GM12878 (cell line): ENCODE measurements around the gene MYH9. TPM values are rescaled to one million over a fixed set of nuclear protein-coding genes. Genes with fewer than 3 reads are reported as not detected.
A peak's percentile ranks its signal among the peaks of the same experiment; 100 is the strongest.

Source experiments
- BCL11A ChIP-seq: IDR thresholded peaks from 2 replicates; pipeline ENCODE4 v1.6.1; 2011; ENCODE audit warnings: low read depth, low read length
- CBFB ChIP-seq: IDR thresholded peaks from 2 replicates; pipeline ENCODE4 v1.6.1; 2016; ENCODE audit warnings: antibody characterized with exemption, low read depth
- CBX3 ChIP-seq: fragments of 200-600 bp; sonication (generic); IDR thresholded peaks from 2 replicates; pipeline ENCODE4 v1.6.1; 2016; ENCODE audit warnings: low read depth, borderline replicate concordance
- FOS ChIP-seq: IDR thresholded peaks from 3 replicates; pipeline ENCODE4 v1.6.1; 2011; ENCODE audit warnings: borderline replicate concordance; ENCODE audit not compliant: insufficient read length; ENCODE audit errors: extremely low read depth
- HDGF ChIP-seq: fragments of 450-650 bp; IDR thresholded peaks from 2 replicates; pipeline ENCODE4 v1.6.1; 2016; ENCODE audit warnings: antibody characterized with exemption
- IKZF1 ChIP-seq: fragments of 450-650 bp; conservative IDR thresholded peaks from 2 replicates; pipeline ENCODE4 v1.6.1; 2017; ENCODE audit warnings: antibody characterized with exemption, mild to moderate bottlenecking
- JUND ChIP-seq: IDR thresholded peaks from 2 replicates; pipeline ENCODE4 v1.6.1; 2012; ENCODE audit warnings: low read depth, mild to moderate bottlenecking, low read length, improper control_type of control experiment, moderate library complexity
- NFYA ChIP-seq: IDR thresholded peaks from 2 replicates; pipeline ENCODE4 v1.6.1; 2011; ENCODE audit warnings: low read depth, mild to moderate bottlenecking, low read length, improper control_type of control experiment, borderline replicate concordance
- NR2C1 ChIP-seq: fragments of 450-650 bp; IDR thresholded peaks from 2 replicates; pipeline ENCODE4 v1.6.1; 2017; ENCODE audit warnings: antibody characterized with exemption, mild to moderate bottlenecking, moderate library complexity
- NR2C2 ChIP-seq: IDR thresholded peaks from 2 replicates; pipeline ENCODE4 v1.6.1; 2011; ENCODE audit warnings: borderline replicate concordance, low read depth; ENCODE audit not compliant: control insufficient read depth, insufficient read length
- NR2F1 ChIP-seq: fragments of 450-650 bp; conservative IDR thresholded peaks from 2 replicates; pipeline ENCODE4 v1.6.1; 2017; ENCODE audit warnings: mild to moderate bottlenecking
- PML ChIP-seq: IDR thresholded peaks from 2 replicates; pipeline ENCODE4 v1.6.1; 2012; ENCODE audit warnings: low read length, inconsistent platforms
- SMAD1 ChIP-seq: fragments of 450-650 bp; IDR thresholded peaks from 2 replicates; pipeline ENCODE4 v1.6.1; 2018; ENCODE audit warnings: mild to moderate bottlenecking, low read depth; ENCODE audit not compliant: partially characterized antibody
- SPI1 ChIP-seq: IDR thresholded peaks from 2 replicates; pipeline ENCODE4 v1.6.1; 2011; ENCODE audit warnings: low read depth, mild to moderate bottlenecking, low read length, moderate library complexity, borderline replicate concordance; ENCODE audit not compliant: insufficient read depth
- SRF ChIP-seq, 2 experiments: IDR thresholded peaks; 2 replicates each; pipeline ENCODE4 v1.6.1; 2011; ENCODE audit warnings: low read depth in 2 of 2, low read length in 2 of 2, mild to moderate bottlenecking in 1 of 2, moderate library complexity in 1 of 2
- polyA plus RNA-seq, 11 experiments: library from polyadenylated mRNA; depleted of rRNA in 4 of 11; unstranded in 6 of 11; stranded (reverse) in 5 of 11; fragments of >200 nt; fragmentation: Nextera tagmentation in 4 of 11; fragmentation: Illumina TruSeq in 1 of 11; extraction: Ambion mirVana in 4 of 11; extraction: Trizol in 1 of 11; gene quantifications; 1 replicate in 1 of 11; 2 replicates in 10 of 11; pipeline versions ENCODE4 v1.2.1 to v1.2.3, GENCODE V29; 2011 to 2016; ENCODE audit warnings: inconsistent platforms in 2 of 11, missing spikeins in 2 of 11, low read depth in 1 of 11
- total RNA-seq, 4 experiments: library from RNA; depleted of rRNA in 3 of 4; stranded (reverse); fragments of >200 nt in 3 of 4; fragmentation: Illumina TruSeq in 1 of 4; extraction: Trizol in 1 of 4; gene quantifications; 2 replicates each; pipeline versions ENCODE4 v1.2.1 to v1.2.3, GENCODE V29; 2013 to 2021
- TF ChIP-seq, protein P1 (sequence below): IDR thresholded peaks from 2 replicates; pipeline ENCODE4 v1.6.1; 2012; ENCODE audit warnings: low read depth, low read length, improper control_type of control experiment
- TF ChIP-seq, protein P2 (sequence below): fragments of 450-650 bp; IDR thresholded peaks from 2 replicates; pipeline ENCODE4 v1.6.1; 2014; ENCODE audit warnings: mild to moderate bottlenecking
- TF ChIP-seq, protein P3 (sequence below): fragments of 450-650 bp; formaldehyde crosslinking; IDR thresholded peaks from 2 replicates; pipeline ENCODE4 v1.5.0; 2022; ENCODE audit warnings: mild to moderate bottlenecking, missing genetic modification characterization
- TF ChIP-seq, protein P4 (sequence below): fragments of 450-650 bp; conservative IDR thresholded peaks from 2 replicates; pipeline ENCODE4 v1.6.1; 2017; ENCODE audit warnings: mild to moderate bottlenecking, moderate library complexity
- TF ChIP-seq, protein P5 (sequence below): IDR thresholded peaks from 2 replicates; pipeline ENCODE4 v1.6.1; 2011; ENCODE audit warnings: mild to moderate bottlenecking, low read depth, low read length, moderate library complexity; ENCODE audit not compliant: insufficient replicate concordance

MYH9 gene
- total and polyA plus RNA-seq, 10 of the 15 experiments (the other 5 are each of a cell fraction or from before 2014, with no cell fraction given) = 5.1 to 525 (median 145) TPM

DNA sequence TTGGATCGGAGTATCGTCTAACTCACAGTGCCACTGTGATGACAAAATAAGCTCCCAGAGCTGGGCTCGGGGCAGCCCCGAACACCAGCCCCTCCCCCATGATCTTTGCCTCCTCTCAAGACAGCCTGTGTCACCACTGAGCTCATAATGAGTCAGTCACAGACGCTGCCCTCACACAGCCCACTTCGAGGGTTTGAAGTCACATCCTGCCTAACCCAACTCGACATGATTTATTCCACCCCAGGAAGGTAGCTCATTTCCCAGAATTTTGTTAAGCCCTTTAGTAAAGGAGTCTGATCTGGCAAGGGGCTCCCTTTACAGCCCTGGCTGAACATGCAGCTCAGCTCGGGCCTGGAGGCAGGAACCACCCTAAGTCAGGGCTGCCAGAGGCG is 22.8 kb downstream of the MYH9 start (continued):
- TF ChIP-seq, protein P1, sequence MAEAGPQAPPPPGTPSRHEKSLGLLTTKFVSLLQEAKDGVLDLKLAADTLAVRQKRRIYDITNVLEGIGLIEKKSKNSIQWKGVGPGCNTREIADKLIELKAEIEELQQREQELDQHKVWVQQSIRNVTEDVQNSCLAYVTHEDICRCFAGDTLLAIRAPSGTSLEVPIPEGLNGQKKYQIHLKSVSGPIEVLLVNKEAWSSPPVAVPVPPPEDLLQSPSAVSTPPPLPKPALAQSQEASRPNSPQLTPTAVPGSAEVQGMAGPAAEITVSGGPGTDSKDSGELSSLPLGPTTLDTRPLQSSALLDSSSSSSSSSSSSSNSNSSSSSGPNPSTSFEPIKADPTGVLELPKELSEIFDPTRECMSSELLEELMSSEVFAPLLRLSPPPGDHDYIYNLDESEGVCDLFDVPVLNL = no peak
- TF ChIP-seq NR2F1 (0 out of 2 replicates have a peak, but pooled peaks have one; percentile 55), FOS (no peak), IKZF1 (peak; percentile 39; the same call in 1 of the 2 replicates), CBFB (no peak), BCL11A (no peak), NR2C2 (no peak), SMAD1 (no peak), NR2C1 (no peak), CBX3 (no peak), JUND (no peak), HDGF (0 out of 2 replicates have a peak, but pooled peaks have one; percentile 21), SRF (IDR thresholded peaks at IDR 0.05; ENCODE audit: low read depth in 2 of 2, low read length in 2 of 2) (no peak), NFYA (no peak), SPI1 (no peak), PML (no peak)
- TF ChIP-seq, protein P2, sequence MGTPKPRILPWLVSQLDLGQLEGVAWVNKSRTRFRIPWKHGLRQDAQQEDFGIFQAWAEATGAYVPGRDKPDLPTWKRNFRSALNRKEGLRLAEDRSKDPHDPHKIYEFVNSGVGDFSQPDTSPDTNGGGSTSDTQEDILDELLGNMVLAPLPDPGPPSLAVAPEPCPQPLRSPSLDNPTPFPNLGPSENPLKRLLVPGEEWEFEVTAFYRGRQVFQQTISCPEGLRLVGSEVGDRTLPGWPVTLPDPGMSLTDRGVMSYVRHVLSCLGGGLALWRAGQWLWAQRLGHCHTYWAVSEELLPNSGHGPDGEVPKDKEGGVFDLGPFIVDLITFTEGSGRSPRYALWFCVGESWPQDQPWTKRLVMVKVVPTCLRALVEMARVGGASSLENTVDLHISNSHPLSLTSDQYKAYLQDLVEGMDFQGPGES = no peak
- TF ChIP-seq, protein P3, sequence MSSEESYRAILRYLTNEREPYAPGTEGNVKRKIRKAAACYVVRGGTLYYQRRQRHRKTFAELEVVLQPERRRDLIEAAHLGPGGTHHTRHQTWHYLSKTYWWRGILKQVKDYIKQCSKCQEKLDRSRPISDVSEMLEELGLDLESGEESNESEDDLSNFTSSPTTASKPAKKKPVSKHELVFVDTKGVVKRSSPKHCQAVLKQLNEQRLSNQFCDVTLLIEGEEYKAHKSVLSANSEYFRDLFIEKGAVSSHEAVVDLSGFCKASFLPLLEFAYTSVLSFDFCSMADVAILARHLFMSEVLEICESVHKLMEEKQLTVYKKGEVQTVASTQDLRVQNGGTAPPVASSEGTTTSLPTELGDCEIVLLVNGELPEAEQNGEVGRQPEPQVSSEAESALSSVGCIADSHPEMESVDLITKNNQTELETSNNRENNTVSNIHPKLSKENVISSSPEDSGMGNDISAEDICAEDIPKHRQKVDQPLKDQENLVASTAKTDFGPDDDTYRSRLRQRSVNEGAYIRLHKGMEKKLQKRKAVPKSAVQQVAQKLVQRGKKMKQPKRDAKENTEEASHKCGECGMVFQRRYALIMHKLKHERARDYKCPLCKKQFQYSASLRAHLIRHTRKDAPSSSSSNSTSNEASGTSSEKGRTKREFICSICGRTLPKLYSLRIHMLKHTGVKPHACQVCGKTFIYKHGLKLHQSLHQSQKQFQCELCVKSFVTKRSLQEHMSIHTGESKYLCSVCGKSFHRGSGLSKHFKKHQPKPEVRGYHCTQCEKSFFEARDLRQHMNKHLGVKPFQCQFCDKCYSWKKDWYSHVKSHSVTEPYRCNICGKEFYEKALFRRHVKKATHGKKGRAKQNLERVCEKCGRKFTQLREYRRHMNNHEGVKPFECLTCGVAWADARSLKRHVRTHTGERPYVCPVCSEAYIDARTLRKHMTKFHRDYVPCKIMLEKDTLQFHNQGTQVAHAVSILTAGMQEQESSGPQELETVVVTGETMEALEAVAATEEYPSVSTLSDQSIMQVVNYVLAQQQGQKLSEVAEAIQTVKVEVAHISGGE (CRISPR knock-in tag) = no peak
- TF ChIP-seq, protein P4, sequence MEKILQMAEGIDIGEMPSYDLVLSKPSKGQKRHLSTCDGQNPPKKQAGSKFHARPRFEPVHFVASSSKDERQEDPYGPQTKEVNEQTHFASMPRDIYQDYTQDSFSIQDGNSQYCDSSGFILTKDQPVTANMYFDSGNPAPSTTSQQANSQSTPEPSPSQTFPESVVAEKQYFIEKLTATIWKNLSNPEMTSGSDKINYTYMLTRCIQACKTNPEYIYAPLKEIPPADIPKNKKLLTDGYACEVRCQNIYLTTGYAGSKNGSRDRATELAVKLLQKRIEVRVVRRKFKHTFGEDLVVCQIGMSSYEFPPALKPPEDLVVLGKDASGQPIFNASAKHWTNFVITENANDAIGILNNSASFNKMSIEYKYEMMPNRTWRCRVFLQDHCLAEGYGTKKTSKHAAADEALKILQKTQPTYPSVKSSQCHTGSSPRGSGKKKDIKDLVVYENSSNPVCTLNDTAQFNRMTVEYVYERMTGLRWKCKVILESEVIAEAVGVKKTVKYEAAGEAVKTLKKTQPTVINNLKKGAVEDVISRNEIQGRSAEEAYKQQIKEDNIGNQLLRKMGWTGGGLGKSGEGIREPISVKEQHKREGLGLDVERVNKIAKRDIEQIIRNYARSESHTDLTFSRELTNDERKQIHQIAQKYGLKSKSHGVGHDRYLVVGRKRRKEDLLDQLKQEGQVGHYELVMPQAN = no peak
- TF ChIP-seq, protein P5, sequence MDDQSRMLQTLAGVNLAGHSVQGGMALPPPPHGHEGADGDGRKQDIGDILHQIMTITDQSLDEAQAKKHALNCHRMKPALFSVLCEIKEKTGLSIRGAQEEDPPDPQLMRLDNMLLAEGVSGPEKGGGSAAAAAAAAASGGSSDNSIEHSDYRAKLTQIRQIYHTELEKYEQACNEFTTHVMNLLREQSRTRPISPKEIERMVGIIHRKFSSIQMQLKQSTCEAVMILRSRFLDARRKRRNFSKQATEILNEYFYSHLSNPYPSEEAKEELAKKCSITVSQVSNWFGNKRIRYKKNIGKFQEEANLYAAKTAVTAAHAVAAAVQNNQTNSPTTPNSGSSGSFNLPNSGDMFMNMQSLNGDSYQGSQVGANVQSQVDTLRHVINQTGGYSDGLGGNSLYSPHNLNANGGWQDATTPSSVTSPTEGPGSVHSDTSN = peak; percentile 4
